HG02970 (cell line): ENCODE results near the gene SCO2.

ENCODE experiments used
- ATAC-seq: cut with Tn5 transposase; IDR thresholded peaks from one replicate; pipeline ENCODE4 v1.9.1; 2021; ENCODE audit warnings: mild to moderate bottlenecking, moderate library complexity, moderate number of reproducible peaks; ENCODE audit not compliant: unreplicated experiment, low FRiP score

The SCO2 gene

DNA sequence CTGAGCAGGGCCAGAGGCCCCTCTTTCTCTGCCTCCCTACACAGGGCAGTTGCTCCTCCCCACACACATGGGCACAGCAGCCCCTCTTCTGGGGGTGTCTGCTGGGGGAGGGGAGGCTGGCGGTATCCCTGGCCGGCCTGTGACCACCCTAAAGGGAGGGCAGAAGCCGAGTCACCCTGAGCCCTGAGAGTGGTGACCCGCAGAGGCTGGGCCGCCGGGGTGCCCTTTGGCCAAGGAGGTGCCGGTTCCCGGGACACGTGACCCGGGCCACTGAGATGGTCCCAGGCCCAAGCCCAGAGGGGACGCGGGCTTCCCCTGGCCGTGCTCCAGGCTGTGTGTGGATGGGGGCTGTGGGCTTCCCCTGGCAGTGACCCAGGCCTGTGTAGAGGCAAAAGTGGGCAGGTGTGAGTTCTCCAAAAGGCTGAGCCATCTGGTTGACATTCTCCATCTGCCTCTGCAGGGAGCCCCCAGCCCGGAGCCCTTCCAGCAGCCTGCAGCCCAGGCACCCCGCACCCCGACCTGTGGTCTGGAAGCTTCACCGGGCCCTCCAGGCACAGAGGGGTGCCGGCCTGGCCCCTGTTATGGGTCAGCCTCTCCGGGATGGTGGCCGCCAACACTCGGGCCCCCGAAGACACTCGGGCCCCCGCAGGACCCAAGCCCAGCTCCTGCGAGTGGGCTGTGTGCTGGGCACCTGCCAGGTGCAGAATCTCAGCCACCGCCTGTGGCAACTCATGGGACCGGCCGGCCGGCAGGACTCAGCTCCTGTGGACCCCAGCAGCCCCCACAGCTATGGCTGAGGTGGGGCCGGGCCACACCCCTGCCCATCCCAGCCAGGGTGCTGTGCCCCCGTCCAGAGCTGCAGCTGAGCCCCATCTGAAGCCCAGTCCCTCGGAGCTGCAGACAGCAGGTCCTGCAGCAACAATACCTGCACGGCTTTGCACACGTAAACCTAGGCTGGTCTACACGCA lies 43.0 kb downstream of the SCO2 start:
- no peak for ATAC-seq

- ATAC-seq: no peak
These were observed 43.8 kb downstream of the SCO2 start, which contains the start of gene ADM2 for GRCh38 chr22:50481440-50482106. TSS of gene ADM2 (plus strand) at chr22:50481543. CDS start at chr22:50481848, 305 bp downstream.

DNA sequence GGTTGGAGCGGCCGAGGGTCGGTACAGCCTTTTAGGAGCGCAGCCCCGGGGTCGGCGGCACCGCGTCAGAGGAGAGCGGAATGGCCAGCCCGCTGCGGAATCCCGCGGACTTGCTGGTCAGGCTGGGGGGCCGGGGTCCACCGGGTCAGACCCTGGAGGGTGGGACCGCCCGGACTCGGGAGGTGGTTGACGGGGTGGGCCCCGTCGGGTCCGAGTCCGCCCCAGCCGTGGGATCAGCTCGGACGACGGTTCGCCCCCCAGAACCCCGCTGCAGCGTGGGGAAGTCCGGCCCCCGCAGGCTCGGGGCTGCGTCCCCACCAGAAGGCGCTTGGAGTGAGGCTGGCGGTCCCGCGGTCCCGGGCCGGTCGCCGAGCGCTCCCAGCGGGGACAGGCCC lies 44.4 kb downstream of the SCO2 start:
- no peak for ATAC-seq

DNA sequence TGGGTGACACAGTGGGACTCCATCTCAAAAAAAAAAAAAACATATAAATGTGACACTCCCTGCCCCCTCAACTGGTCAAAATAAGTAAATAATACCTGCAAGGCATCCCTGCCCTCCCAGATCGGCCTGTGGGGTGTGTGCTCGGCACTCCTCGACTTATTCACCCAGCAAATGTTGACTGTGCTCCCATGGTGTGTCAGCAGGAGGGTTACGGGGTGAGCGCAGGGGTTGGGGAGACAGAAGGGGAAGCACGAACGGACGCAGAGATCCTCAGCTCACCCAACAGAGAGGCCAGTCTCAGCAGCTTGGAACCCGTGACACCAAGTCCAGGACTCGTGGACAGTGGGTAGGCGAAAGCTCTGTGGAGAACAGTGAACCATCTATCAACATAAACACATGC lies 45.7 kb downstream of the SCO2 start:
- ATAC-seq: no peak

DNA sequence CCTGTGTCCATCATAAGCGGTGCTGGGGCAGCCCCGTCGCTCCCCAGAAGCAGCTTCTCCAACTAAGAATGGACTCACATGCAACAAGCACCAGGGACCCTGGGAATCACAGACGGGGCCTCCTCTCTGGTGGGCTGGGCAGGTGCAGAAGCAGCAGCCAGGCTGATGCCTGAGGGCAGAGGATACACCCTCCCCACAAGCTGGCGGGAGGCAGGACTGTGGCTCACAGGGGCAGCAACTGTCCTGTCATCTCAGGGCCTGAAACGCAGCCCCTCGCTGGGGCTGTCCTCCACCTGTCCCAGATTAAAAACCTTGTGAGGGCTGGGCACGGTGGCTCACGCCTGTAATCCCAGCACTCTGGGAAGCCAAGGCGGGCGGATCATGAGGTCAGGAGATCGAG lies 47.5 kb downstream of the SCO2 start:
- ATAC-seq: no peak

DNA sequence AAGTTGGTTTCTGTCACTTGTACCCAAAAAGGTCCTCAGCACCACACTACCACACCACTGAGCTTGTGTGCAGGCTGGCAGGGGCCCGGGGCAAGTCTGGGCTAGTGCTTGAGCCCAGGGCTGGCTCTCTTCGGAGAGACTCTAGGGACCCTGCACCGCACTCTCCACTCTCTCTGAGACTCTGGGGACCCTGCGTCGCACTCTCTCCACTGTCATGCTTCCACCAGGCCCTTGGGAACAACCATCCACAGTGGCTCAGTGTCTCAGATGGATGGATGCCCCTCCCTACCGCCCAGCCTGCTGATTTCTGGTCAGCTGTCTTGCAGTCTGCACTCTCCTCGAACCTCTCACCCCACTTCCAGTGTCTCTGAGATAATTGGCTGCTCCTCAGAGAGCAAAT lies 48.5 kb downstream of the SCO2 start:
- ATAC-seq: no peak

DNA sequence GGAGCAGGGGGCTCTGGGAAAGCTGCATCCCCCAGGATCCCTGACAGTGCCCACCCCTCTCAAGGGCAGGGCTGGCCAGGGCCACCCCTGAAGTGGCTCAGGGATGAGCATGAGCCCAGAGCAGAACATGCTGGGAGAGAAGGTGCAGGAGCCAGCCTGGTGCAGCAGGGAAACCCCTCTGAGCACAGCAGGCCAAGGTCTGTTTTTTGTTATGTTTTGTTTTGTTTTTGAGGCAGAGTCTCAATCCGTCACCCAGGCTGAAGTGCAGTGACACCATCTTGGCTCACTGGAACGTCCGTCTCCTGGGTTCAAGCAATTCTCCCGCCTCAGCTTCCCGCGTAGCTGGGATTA lies 49.8 kb downstream of the SCO2 start:
- ATAC-seq: no peak

DNA sequence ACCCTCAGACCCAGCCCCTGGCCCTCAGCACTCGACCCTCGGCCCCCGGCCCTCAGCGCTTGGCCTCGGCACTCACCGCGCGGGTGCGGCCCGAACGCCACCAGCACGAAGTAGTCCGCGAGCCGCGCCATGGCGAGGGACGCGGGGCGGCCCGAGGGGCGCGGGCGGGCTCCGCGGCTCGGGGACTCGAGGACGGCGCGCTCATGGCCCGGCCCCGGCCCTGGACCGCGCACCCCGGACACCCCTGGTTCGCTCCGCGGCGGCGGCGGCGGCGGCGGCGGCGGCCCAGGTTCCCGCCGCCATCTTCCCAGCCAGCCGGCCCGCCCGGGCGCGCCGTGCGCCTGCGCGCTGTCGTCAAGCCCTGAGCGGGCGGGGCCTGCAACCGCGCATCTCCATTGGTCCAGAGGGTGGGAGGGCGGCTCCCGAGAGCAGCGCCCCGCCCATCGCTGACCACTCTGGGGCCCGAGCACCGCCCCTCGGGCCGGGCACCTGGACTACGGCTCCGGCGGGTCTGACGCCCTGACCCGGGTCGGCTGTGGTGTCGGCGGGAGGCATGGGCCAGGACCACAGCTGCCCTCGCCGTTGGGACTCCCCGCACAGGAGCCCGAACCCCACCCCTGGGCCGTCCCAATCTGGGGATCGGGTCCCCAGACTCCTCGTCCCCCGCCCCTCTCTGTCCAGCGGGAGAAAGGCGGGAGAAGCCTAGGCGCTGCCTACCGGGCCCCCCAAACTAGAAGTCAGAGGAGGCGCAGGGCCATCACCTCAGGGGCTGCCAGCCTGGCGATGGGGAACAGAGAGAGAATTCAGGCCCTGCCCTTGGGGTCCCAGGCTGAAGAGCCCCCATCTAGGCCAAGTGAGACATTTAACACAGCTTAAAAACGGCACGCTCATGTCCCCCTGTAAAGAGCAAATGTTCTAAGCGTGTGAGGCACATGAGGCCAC lies 50.4 kb downstream of the SCO2 start, which contains the start of gene SBF1:
Gene SBF1, minus strand, starts transcription at position 326 of the 942 bp plus-strand sequence. Its CDS starts 195 bp downstream, at position 131.
- peak; percentile 84 for ATAC-seq

GRCh38 chr22:50473855-50474671 lies 51.3 kb downstream of the SCO2 start:
- no peak for ATAC-seq
